PC-3 (cell line): Measurements from ENCODE around the gene MYO18A.

Experiments used
- EZH2 ChIP-seq: fragments of 300-600 bp; sonication (generic); IDR thresholded peaks from one replicate; pipeline ENCODE4 v1.6.1; 2017; ENCODE audit warnings: antibody characterized with exemption, mild to moderate bottlenecking, low read length; ENCODE audit not compliant: unreplicated experiment
- EZH2phosphoT487 ChIP-seq: fragments of 300-600 bp; sonication (generic); IDR thresholded peaks from 2 replicates; pipeline ENCODE4 v1.6.1; 2018; ENCODE audit warnings: mild to moderate bottlenecking, antibody characterized with exemption, low read length, borderline replicate concordance
- TF ChIP-seq, protein P1 (sequence below): fragments of 300-600 bp; sonication (generic); conservative IDR thresholded peaks from 2 replicates; pipeline ENCODE4 v1.5.1; 2017; ENCODE audit warnings: antibody characterized with exemption, low read depth, mild to moderate bottlenecking, low read length

DNA sequence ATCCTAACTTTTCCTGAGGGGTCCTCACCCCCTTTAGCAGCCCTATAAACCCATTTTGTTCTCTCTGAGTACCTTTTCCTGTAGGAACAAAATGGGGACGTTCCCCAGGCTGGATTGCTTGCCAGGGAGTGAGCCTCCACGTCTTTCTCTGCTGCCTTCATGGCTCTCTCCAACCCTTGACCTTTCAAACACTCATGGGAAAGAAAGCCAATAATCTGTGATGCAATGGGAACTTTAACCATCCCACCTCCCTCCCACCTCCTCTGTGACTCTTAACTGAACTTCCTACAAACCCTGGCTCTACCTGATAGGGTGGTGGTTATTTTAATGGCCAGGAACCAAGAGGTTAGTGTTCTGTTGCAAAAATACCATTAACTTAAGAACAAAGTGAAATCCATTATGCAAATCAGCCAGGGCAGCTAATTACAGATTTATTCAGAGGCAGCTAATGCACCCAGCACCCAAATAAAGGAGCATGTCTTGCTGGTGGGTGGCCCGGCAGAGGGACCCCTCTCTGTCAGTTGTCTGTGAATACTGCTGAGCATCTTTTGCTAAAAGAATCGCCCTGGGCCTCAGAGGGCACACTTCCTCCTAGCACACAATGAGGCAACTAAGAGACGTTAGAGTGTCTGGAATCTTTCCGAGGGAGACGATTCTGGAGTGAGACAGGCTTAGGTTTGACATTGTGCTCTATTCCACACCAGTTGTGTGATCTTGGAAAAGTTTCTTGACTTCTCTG is 134.3 kb downstream of the MYO18A start:
- TF ChIP-seq EZH2phosphoT487 = no peak
- TF ChIP-seq, protein P1, sequence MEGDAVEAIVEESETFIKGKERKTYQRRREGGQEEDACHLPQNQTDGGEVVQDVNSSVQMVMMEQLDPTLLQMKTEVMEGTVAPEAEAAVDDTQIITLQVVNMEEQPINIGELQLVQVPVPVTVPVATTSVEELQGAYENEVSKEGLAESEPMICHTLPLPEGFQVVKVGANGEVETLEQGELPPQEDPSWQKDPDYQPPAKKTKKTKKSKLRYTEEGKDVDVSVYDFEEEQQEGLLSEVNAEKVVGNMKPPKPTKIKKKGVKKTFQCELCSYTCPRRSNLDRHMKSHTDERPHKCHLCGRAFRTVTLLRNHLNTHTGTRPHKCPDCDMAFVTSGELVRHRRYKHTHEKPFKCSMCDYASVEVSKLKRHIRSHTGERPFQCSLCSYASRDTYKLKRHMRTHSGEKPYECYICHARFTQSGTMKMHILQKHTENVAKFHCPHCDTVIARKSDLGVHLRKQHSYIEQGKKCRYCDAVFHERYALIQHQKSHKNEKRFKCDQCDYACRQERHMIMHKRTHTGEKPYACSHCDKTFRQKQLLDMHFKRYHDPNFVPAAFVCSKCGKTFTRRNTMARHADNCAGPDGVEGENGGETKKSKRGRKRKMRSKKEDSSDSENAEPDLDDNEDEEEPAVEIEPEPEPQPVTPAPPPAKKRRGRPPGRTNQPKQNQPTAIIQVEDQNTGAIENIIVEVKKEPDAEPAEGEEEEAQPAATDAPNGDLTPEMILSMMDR = no peak
- TF ChIP-seq EZH2 = no peak
